Caco-2 (cell line): ENCODE data around the gene SMC4. TPM values are rescaled to one million over a fixed set of nuclear protein-coding genes. Genes with fewer than 3 reads are reported as not detected.

Source experiments
- BruUV-seq: library from RNA; stranded (reverse); fragments of 400-500 nt; replicated peaks from 2 replicates; lab custom pipeline; 2021; lab: Mats Ljungman, UMichigan
- CTCF ChIA-PET: fragments of 300-600 bp; sonication (Branson Sonifier 250); formaldehyde crosslinking; loops from one replicate; lab custom pipeline; 2022; ENCODE audit warnings: antibody characterized with exemption; lab: Charles Lee
- POLR2A ChIA-PET: fragments of 300-600 bp; sonication (Branson Sonifier 250); formaldehyde crosslinking; loops from one replicate; lab custom pipeline; 2022; ENCODE audit warnings: antibody characterized with exemption; lab: Charles Lee
- DNase-seq, 2 experiments: peaks; one replicate each; pipeline versions ENCODE4 v3.0.0 to v3.0.0-alpha.2; 2020 to 2022
- H3K27me3 ChIP-seq: replicated peaks from 2 replicates; pipeline ENCODE4 v1.6.0; 2011; ENCODE audit warnings: low read length; ENCODE audit not compliant: control insufficient read depth, insufficient read depth
- H3K36me3 ChIP-seq: 2 replicates; pipeline ENCODE4 v1.5.1; 2011; ENCODE audit warnings: low read length; ENCODE audit not compliant: control insufficient read depth, insufficient read depth
- H3K4me1 ChIP-seq: fragments of 250-450 bp; sonication (Bioruptor Pico); 2 replicates; pipeline ENCODE4 v1.5.1; 2020; ENCODE audit warnings: mild to moderate bottlenecking
- H3K4me3 ChIP-seq: 2 replicates; pipeline ENCODE4 v1.5.1; 2011; ENCODE audit warnings: low read depth, mild to moderate bottlenecking, control low read depth, low read length
- H3K9me3 ChIP-seq: fragments of 250-450 bp; sonication (Bioruptor Pico); 2 replicates; pipeline ENCODE4 v1.5.1; 2020; ENCODE audit warnings: mild to moderate bottlenecking, moderate library complexity
- H3K27ac Mint-ChIP-seq: one replicate; pipeline ENCODE4 v1.8.0; 2022; ENCODE audit warnings: mixed read lengths; ENCODE audit not compliant: unreplicated experiment
- H3K27me3 Mint-ChIP-seq: one replicate; pipeline ENCODE4 v1.8.0; 2022; ENCODE audit warnings: mixed read lengths; ENCODE audit not compliant: insufficient read depth, unreplicated experiment
- H3K36me3 Mint-ChIP-seq: one replicate; pipeline ENCODE4 v1.8.0; 2022; ENCODE audit warnings: mild to moderate bottlenecking, mixed read lengths; ENCODE audit not compliant: insufficient read depth, unreplicated experiment
- H3K4me1 Mint-ChIP-seq: one replicate; pipeline ENCODE4 v1.8.0; 2022; ENCODE audit warnings: low read depth, mixed read lengths; ENCODE audit not compliant: unreplicated experiment
- H3K4me3 Mint-ChIP-seq: one replicate; pipeline ENCODE4 v1.8.0; 2022; ENCODE audit warnings: mild to moderate bottlenecking, moderate library complexity, mixed read lengths; ENCODE audit not compliant: unreplicated experiment
- H3K9me3 Mint-ChIP-seq: one replicate; pipeline ENCODE4 v1.8.0; 2022; ENCODE audit warnings: mixed read lengths; ENCODE audit not compliant: unreplicated experiment
- CTCF ChIP-seq, 2 experiments: fragments of 200-600 bp in 1 of 2; IDR thresholded peaks; 1 replicate in 1 of 2; 2 replicates in 1 of 2; pipeline versions ENCODE4 v1.5.1 to v1.8.0; 2011 to 2022; ENCODE audit warnings: antibody characterized with exemption in 1 of 2, control low read depth in 1 of 2, inconsistent platforms in 1 of 2, low read depth in 1 of 2, low read length in 1 of 2, mild to moderate bottlenecking in 1 of 2, moderate library complexity in 1 of 2; ENCODE audit not compliant: insufficient read depth in 1 of 2, severe bottlenecking in 1 of 2, unreplicated experiment in 1 of 2
- intact Hi-C: fragments of 100-400 bp; cut with micrococcal nuclease; formaldehyde crosslinking; loops from one replicate; pipeline ENCODE4 v1.10.0; 2022; ENCODE audit not compliant: unreplicated experiment
- total RNA-seq: library from RNA; stranded (reverse); gene quantifications from 2 replicates; pipeline ENCODE4 v1.2.3, GENCODE V29; 2022

The SMC4 gene
- total RNA-seq, 1 experiment from 2014 or later = 133 TPM

- Histone ChIP-seq H3K36me3 (peaks cover 2% of the 10 kb centered on the region; the same call in 1 of the 2 replicates), H3K4me1 (no peaks in the 10 kb centered on the region), H3K9me3 (no peaks in the 10 kb centered on the region), H3K4me3 (no peak overlapping the region), H3K27me3 (no peaks in the 10 kb centered on the region)
- no peak for DNase-seq
- Mint-ChIP-seq H3K36me3 (peaks cover 81% of the 10 kb centered on the region), H3K4me3 (no peak overlapping the region), H3K4me1 (no peaks in the 10 kb centered on the region), H3K9me3 (no peaks in the 10 kb centered on the region), H3K27ac (no peak overlapping the region), H3K27me3 (no peaks in the 10 kb centered on the region)
- intact Hi-C loops = no loop called here
- TF ChIP-seq CTCF (IDR thresholded peaks at IDR 0.05; ENCODE audit: insufficient read depth in 1 of 2, low read depth in 1 of 2, low read length in 1 of 2, severe bottlenecking in 1 of 2, unreplicated experiment in 1 of 2) = no peak
- CTCF ChIA-PET = no interaction called here
- TSS peak; percentile 34 for BruUV-seq
- POLR2A ChIA-PET = no interaction called here
Observed at GRCh38 chr3:160434071-160434470, 34.6 kb downstream of the SMC4 start.

- ChIA-PET POLR2A (no interaction called here), CTCF (no interaction called here)
- no peak overlapping the region for H3K4me3 ChIP-seq
- Mint-ChIP-seq H3K4me1 (no peaks in the 10 kb centered on the region), H3K9me3 (no peaks in the 10 kb centered on the region), H3K4me3 (no peak overlapping the region), H3K27ac (no peak overlapping the region), H3K27me3 (no peaks in the 10 kb centered on the region), H3K36me3 (peaks cover 77% of the 10 kb centered on the region)
- DNase-seq = no peak
- no peaks in the 10 kb centered on the region for H3K4me1 ChIP-seq
- H3K36me3 ChIP-seq = peaks cover 2% of the 10 kb centered on the region; the same call in 1 of the 2 replicates
- intact Hi-C loops = no loop called here
- BruUV-seq = no TSS peak
- H3K27me3 ChIP-seq = no peaks in the 10 kb centered on the region
- TF ChIP-seq CTCF (IDR thresholded peaks at IDR 0.05; ENCODE audit: insufficient read depth in 1 of 2, low read depth in 1 of 2, low read length in 1 of 2, severe bottlenecking in 1 of 2, unreplicated experiment in 1 of 2) = no peak
- H3K9me3 ChIP-seq = no peaks in the 10 kb centered on the region
Observed at GRCh38 chr3:160435095-160435494, 35.6 kb downstream of the SMC4 start.

GRCh38 chr3:160435747-160436146 lies 36.3 kb downstream of the SMC4 start:
- Mint-ChIP-seq H3K4me1 (no peaks in the 10 kb centered on the region), H3K9me3 (no peaks in the 10 kb centered on the region), H3K27ac (no peak overlapping the region), H3K36me3 (peaks cover 70% of the 10 kb centered on the region), H3K27me3 (no peaks in the 10 kb centered on the region), H3K4me3 (no peak overlapping the region)
- no peaks in the 10 kb centered on the region for H3K27me3 ChIP-seq
- peaks cover 2% of the 10 kb centered on the region; the same call in 1 of the 2 replicates for H3K36me3 ChIP-seq
- DNase-seq = no peak
- H3K9me3 ChIP-seq = no peaks in the 10 kb centered on the region
- no peak for TF ChIP-seq CTCF (IDR thresholded peaks at IDR 0.05; ENCODE audit: insufficient read depth in 1 of 2, low read depth in 1 of 2, low read length in 1 of 2, severe bottlenecking in 1 of 2, unreplicated experiment in 1 of 2)
- BruUV-seq = no TSS peak
- intact Hi-C loops = no loop called here
- ChIA-PET POLR2A (no interaction called here), CTCF (no interaction called here)
- H3K4me1 ChIP-seq = no peaks in the 10 kb centered on the region
- H3K4me3 ChIP-seq = no peak overlapping the region
